ENCODE data around the gene OR1J1.
A peak's percentile ranks its signal among the peaks of the same experiment; 100 is the strongest.

Gene OR1J1

GRCh38 chr9:122466456-122466855 lies 11.3 kb downstream of the OR1J1 start:
- Histone ChIP-seq H3K27me3 (ENCODE audit: insufficient read depth, insufficient read length) (no peaks in the 10 kb centered on the region), H3K4me1 (ENCODE audit: insufficient read depth, insufficient read length) (no peaks in the 10 kb centered on the region), H3K4me3 (ENCODE audit: insufficient read length, low read depth) (no peak overlapping the region)

GRCh38 chr9:122464633-122465567 lies 12.8 kb downstream of the OR1J1 start:
- Histone ChIP-seq H3K36me3 (ENCODE audit: insufficient read depth, insufficient read length, low read length) (no peaks in the 10 kb centered on the region), H3K4me3 (ENCODE audit: insufficient read length, low read depth) (no peak overlapping the region), H3K27me3 (ENCODE audit: insufficient read depth, insufficient read length) (no peaks in the 10 kb centered on the region), H3K9ac (ENCODE audit: insufficient read length, low read depth) (no peak overlapping the region), H3K9me3 (ENCODE audit: insufficient read depth, low read length) (peaks cover 7% of the 10 kb centered on the region; the same call in 1 of the 2 replicates), H3K4me1 (ENCODE audit: insufficient read depth, insufficient read length) (no peaks in the 10 kb centered on the region)
- no peak for TF ChIP-seq SUZ12 (IDR thresholded peaks at IDR 0.05; ENCODE audit: extremely low read depth, insufficient read depth, insufficient read length)
- no peak for TF ChIP-seq YY1 (IDR thresholded peaks at IDR 0.05; ENCODE audit: insufficient read depth, insufficient read length)
- no peak for TF ChIP-seq ZNF274 (IDR thresholded peaks at IDR 0.05; ENCODE audit: low read depth, low read length)
- DNase-seq (ENCODE audit: low read depth, low spot score): peak; percentile 66

More at GRCh38 chr9:122466456-122466855, 11.3 kb downstream of the OR1J1 start:
- Histone ChIP-seq H3K36me3 (ENCODE audit: insufficient read depth, insufficient read length, low read length) (no peaks in the 10 kb centered on the region), H3K9ac (ENCODE audit: insufficient read length, low read depth) (no peak overlapping the region), H3K9me3 (ENCODE audit: insufficient read depth, low read length) (peaks cover 15% of the 10 kb centered on the region; the same call in 1 of the 2 replicates)
- TF ChIP-seq ZNF274 (IDR thresholded peaks at IDR 0.05; ENCODE audit: low read depth, low read length) (no peak), YY1 (IDR thresholded peaks at IDR 0.05; ENCODE audit: insufficient read depth, insufficient read length) (no peak), SUZ12 (IDR thresholded peaks at IDR 0.05; ENCODE audit: extremely low read depth, insufficient read depth, insufficient read length) (no peak)
- DNase-seq (ENCODE audit: low read depth, low spot score): no peak

GRCh38 chr9:122463828-122464632 lies 13.7 kb downstream of the OR1J1 start:
- Histone ChIP-seq H3K9me3 (ENCODE audit: insufficient read depth, low read length) (peaks cover 4% of the 10 kb centered on the region; the same call in 1 of the 2 replicates), H3K4me1 (ENCODE audit: insufficient read depth, insufficient read length) (no peaks in the 10 kb centered on the region), H3K27me3 (ENCODE audit: insufficient read depth, insufficient read length) (no peaks in the 10 kb centered on the region), H3K36me3 (ENCODE audit: insufficient read depth, insufficient read length, low read length) (no peaks in the 10 kb centered on the region), H3K9ac (ENCODE audit: insufficient read length, low read depth) (no peak overlapping the region), H3K4me3 (ENCODE audit: insufficient read length, low read depth) (no peak overlapping the region)
- peak; percentile 27 for DNase-seq (ENCODE audit: low read depth, low spot score)
- no peak for TF ChIP-seq YY1 (IDR thresholded peaks at IDR 0.05; ENCODE audit: insufficient read depth, insufficient read length)
- TF ChIP-seq SUZ12 (IDR thresholded peaks at IDR 0.05; ENCODE audit: extremely low read depth, insufficient read depth, insufficient read length): no peak
- no peak for TF ChIP-seq ZNF274 (IDR thresholded peaks at IDR 0.05; ENCODE audit: low read depth, low read length)

- TF ChIP-seq SUZ12 (IDR thresholded peaks at IDR 0.05; ENCODE audit: extremely low read depth, insufficient read depth, insufficient read length) (no peak), ZNF274 (IDR thresholded peaks at IDR 0.05; ENCODE audit: low read depth, low read length) (no peak), YY1 (IDR thresholded peaks at IDR 0.05; ENCODE audit: insufficient read depth, insufficient read length) (no peak)
- no peak overlapping the region for H3K9ac ChIP-seq (ENCODE audit: insufficient read length, low read depth)
These were observed 19.9 kb downstream of the OR1J1 start for GRCh38 chr9:122457787-122458186.

GRCh38 chr9:122456123-122456522 lies 21.6 kb downstream of the OR1J1 start:
- no peaks in the 10 kb centered on the region for H3K36me3 ChIP-seq (ENCODE audit: insufficient read depth, insufficient read length, low read length)
- no peak for DNase-seq (ENCODE audit: low read depth, low spot score)

More at GRCh38 chr9:122457787-122458186, 19.9 kb downstream of the OR1J1 start:
- Histone ChIP-seq H3K27me3 (ENCODE audit: insufficient read depth, insufficient read length) (no peaks in the 10 kb centered on the region), H3K9me3 (ENCODE audit: insufficient read depth, low read length) (no peaks in the 10 kb centered on the region), H3K4me1 (ENCODE audit: insufficient read depth, insufficient read length) (no peaks in the 10 kb centered on the region), H3K36me3 (ENCODE audit: insufficient read depth, insufficient read length, low read length) (no peaks in the 10 kb centered on the region), H3K4me3 (ENCODE audit: insufficient read length, low read depth) (no peak overlapping the region)
- no peak for DNase-seq (ENCODE audit: low read depth, low spot score)

GRCh38 chr9:122453677-122454135 lies 24.0 kb downstream of the OR1J1 start:
- Histone ChIP-seq H3K4me1 (ENCODE audit: insufficient read depth, insufficient read length) (no peaks in the 10 kb centered on the region), H3K36me3 (ENCODE audit: insufficient read depth, insufficient read length, low read length) (no peaks in the 10 kb centered on the region), H3K4me3 (ENCODE audit: insufficient read length, low read depth) (no peak overlapping the region), H3K27me3 (ENCODE audit: insufficient read depth, insufficient read length) (no peaks in the 10 kb centered on the region), H3K9me3 (ENCODE audit: insufficient read depth, low read length) (no peaks in the 10 kb centered on the region), H3K9ac (ENCODE audit: insufficient read length, low read depth) (no peak overlapping the region)
- no peak for DNase-seq (ENCODE audit: low read depth, low spot score)
- TF ChIP-seq ZNF274 (IDR thresholded peaks at IDR 0.05; ENCODE audit: low read depth, low read length) (no peak), SUZ12 (IDR thresholded peaks at IDR 0.05; ENCODE audit: extremely low read depth, insufficient read depth, insufficient read length) (no peak), YY1 (IDR thresholded peaks at IDR 0.05; ENCODE audit: insufficient read depth, insufficient read length) (no peak)

More at GRCh38 chr9:122456123-122456522, 21.6 kb downstream of the OR1J1 start:
- no peaks in the 10 kb centered on the region for H3K4me1 ChIP-seq (ENCODE audit: insufficient read depth, insufficient read length)
- H3K9me3 ChIP-seq (ENCODE audit: insufficient read depth, low read length): no peaks in the 10 kb centered on the region
- H3K27me3 ChIP-seq (ENCODE audit: insufficient read depth, insufficient read length): no peaks in the 10 kb centered on the region
- no peak for TF ChIP-seq ZNF274 (IDR thresholded peaks at IDR 0.05; ENCODE audit: low read depth, low read length)
- TF ChIP-seq SUZ12 (IDR thresholded peaks at IDR 0.05; ENCODE audit: extremely low read depth, insufficient read depth, insufficient read length): no peak
- no peak for TF ChIP-seq YY1 (IDR thresholded peaks at IDR 0.05; ENCODE audit: insufficient read depth, insufficient read length)
- no peak overlapping the region for H3K4me3 ChIP-seq (ENCODE audit: insufficient read length, low read depth)
- H3K9ac ChIP-seq (ENCODE audit: insufficient read length, low read depth): no peak overlapping the region
